NCI-H146 treated with DMSO at 0.1 percent for 48 hours (cell line): ENCODE data around the gene CCNH.

Experiments used
- DNase-seq: peaks from one replicate; lab custom pipeline; 2025; ENCODE audit not compliant: unreplicated experiment; lab: John Stamatoyannopoulos, UW

Gene CCNH

DNA sequence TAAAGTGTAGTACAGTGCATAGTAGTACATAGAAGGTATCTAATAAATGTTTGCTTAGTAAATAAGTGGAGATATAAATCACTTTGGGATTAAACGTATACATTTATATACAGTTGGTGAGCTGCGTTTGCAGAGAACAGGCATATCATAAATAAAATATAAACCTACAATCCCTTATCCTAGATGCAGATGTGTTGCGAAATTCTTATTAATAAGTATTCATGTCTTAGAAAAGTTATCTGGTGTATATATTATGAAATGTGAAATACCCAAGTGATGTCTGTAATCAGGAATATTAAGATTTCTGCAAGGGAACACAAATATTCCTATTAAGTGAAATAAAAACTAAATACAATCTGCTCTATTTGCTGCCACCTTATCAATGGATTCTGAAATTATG, 8.8 kb downstream of the CCNH start:
- no peak for DNase-seq

DNA sequence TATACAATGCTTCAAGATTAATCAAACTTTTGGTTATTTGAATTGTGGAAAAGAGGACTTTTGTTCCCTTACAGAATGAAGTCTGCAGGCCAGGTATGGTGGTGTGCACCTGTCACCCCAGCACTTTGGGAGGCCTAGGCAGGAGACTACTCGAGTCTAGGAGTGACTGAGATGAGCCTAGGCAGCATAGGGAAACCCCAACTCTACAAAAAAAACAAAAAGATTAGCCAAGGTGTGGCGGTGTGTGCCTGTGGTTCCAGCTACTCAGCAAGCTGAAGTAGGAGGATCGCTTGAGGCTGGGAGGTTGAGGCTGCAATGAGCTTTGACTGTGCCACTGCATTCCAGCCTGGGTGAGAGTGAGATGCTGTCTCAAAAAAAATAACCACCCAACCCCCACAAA, 9.3 kb downstream of the CCNH start:
- DNase-seq: no peak

GRCh38 chr5:87401626-87402025, 11.1 kb downstream of the CCNH start:
- no peak for DNase-seq

DNA sequence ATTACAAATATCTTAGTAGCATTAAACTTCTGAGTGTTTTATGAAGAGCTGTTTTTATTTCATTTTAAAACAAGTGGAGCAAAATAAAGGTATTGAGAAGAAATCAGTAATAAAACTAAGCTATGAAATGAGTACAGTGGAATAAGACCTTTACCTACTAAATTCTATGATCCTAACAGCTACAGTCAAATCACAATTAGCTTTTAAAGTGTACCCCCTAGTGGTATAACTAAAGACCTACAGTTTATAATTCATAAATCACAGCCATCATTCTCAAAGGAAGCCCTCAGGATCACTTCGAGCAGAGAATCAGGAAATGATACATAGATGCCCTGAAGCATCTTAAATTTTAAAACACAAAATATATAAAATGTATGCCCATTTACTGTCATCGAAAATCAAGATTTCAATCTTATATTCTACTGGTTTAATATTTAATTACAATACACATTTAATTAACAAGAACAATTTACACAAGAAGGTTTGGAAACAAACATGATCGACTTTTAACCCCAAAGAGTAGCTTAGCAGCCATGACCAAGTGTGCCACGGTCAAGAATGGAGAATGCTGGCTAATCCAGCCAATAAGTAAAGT, 12.3 kb downstream of the CCNH start:
- DNase-seq: peak; percentile 4

DNA sequence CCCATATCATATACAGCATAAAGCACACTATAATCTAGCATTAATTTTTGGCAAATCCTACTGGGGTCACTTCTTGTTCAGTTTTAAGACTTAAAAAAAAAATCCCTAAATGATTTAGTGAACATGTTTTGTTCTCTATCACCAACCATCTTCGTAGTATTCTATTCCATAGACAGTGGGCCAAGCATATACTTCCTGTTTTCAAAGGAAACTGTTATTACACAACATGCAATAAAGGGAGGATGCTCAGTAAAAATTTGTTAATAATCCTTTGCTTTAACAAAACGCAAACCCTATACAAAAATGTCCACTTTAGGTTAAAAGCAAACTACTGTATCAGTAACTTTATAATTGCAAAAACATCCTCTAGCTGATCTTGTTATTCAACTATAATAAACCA, 13.0 kb downstream of the CCNH start:
- DNase-seq: no peak

GRCh38 chr5:87398981-87399614, 13.6 kb downstream of the CCNH start:
- no peak for DNase-seq

DNA sequence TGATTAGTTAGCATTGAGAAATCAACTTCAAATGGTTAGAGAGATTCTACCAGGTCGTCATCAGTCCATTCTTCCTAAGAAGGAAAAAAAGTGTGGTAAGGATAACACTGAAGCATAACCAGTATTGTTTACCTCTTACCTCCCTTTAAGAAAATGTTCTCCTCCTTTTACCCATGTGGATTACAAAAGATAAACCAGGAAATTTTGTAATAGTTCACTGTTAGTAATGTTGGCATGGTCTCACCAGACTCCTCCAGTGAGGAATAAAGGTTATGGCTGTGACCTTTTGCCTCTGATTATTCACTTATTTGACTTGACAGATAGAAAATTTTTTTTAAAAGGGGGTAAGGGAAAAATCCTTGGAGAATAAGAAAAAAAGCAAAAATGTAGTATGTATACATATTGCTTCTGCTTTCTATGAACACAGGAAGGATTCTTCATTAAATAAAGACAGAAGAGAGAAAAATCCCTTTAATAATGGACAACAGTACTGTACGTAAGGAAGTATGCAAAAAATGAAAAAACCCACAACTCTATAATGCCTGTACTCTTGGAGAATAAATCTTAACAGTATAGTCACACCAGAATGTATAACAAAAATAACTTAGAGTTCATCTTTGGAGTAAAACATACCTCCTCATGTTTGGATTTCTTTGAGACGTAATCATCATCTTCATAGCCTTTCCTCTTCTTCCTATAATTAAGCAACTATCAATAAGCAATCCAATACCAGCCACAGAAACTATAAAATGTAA, 18.1 kb downstream of the CCNH start:
- DNase-seq: no peak

DNA sequence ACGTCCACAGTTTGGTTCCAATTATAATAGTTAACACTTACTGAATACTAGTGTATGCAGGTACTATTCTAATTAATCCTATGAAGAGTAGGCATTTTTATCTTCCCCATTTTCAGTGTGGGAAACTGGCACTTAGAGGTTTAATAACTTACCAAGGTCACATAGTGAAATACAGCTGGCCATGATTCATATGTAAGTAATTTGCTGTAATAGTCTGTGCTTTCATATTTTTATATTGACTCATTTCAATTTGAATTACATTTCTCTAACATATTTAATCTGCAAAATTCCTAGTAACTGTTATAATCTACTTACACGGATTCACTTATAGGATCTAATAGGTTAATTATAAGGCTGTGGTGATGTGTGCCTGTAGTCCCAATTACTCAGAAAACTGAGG, 19.4 kb downstream of the CCNH start:
- no peak for DNase-seq

DNA sequence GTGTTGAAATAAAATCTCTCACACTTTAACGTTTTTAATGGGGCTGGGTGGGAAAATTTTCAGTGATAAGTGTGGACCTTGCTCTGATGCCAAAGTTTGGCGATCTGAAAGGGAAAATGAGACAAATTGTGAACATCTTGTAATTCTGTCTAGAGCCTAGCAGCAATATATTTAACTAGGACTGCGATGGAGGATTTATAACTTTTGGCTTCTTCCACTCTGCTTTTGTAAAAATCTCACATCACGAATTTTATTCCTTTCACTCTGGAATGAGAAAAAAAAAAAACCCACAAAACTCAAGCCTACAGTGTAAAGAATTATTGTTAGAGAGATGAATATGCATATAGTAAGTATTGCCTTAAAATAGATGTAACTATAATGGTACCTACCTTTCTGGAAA, 19.9 kb downstream of the CCNH start:
- no peak for DNase-seq

GRCh38 chr5:87392170-87392569, 20.6 kb downstream of the CCNH start:
- no peak for DNase-seq

GRCh38 chr5:87390576-87391199, 22.0 kb downstream of the CCNH start:
- DNase-seq: no peak

DNA sequence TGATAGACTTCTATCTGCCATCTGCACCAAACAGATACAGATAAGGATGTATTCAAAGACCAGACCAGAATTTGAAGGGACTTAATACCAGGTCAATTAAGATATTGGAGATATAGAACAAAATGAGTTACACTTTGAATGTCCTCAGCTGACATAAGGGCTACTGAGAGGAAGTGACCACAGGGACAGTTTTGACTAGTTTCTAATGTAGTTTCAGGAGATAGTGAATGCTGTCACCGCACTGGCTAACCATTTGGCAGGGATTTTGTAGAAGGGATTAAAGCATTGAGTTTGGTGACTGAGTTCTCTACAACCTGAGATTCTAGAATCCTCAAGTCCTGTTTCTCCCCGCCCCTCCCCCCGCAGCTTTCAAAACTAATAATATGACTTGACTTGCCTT, 22.7 kb downstream of the CCNH start:
- no peak for DNase-seq

DNA sequence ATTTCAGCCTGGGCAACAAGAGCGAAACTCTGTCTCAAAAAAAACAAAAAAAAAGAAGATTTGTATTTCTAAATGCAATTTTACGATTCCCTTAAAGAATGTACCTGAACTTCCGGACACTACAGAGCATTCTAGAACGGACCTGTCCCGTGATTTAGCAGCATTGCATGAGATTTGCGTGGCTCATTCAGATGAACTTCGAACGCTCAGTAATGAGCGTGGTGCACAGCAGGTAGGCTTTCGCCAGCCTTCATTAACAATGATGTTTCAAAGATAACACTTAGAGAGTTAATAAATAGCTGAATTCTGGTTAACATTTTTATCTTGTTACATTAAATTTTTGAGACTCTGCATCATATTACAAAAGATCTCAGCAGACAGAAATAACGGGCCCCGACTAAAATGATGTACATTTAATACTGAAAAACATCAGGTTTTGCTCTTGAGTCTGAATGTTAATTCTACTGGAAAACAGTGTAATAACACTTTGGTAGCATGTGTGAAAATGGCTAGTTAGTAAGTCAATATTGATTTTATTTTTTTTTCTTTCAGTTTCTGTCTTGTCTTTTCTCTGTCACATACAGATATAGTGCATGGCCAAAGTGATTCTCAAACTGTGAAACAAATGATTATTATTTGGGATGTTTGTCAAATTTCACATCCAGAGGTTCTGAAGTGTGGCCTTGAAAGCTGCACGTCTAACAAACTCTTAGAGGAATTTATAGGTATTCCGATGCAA, 23.3 kb downstream of the CCNH start:
- no peak for DNase-seq

DNA sequence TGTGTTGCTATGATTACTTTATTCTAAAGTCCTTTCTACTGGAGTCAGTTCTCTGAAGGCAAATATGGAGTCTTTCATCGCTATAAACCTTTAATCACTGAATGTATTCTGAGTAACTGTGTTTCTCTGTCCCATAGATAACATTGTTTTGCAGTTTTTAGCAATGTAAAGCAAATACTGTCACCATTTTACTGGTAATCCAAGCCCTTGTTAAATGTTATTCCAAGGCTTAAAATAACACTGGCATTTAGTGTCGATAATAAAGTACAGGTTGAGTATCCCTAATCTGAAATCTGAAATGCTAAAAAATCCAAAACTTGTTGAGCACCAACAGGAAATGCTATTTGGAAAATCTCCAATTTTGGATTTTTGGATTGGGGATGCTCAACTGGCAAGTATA, 24.6 kb downstream of the CCNH start:
- DNase-seq: no peak

- DNase-seq: no peak
Observed at GRCh38 chr5:87385802-87386201, 26.9 kb downstream of the CCNH start.

DNA sequence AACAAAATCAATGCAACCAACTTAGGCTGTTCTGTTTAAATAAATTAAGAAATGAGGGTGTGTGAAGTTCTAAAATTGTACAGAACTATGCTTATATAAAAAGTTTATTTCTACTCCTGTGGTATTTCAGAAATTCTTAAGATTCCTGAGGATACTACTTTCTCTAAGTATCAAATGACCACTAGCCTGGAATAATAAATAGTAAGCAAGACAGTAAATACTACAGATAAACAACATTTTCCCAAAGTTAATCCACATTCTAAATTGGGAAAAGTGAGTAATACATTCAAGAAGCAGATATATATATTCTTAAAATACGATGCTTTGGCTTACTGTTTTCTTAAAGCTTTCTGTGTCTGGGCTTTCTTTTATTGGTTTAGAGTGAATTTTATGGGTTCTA, 29.5 kb downstream of the CCNH start:
- DNase-seq: no peak

DNA sequence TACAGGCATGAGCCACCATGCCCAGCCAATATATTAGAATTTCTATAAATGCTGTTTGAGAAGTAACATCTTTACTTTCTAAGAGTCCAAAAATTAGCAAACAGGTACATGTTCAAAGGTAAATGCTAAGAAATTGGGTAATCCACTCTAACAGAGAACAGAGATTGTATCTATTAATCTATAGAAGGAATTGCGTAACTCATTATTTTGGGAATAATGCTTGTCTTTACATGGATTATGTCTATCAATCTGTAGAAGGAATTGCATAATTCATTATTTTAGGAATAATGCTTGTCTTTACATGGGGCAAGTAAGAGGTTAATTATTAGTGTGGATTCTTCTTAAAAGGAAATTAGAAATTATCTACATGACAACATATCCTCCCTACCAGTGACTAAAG, 30.5 kb downstream of the CCNH start:
- no peak for DNase-seq

DNA sequence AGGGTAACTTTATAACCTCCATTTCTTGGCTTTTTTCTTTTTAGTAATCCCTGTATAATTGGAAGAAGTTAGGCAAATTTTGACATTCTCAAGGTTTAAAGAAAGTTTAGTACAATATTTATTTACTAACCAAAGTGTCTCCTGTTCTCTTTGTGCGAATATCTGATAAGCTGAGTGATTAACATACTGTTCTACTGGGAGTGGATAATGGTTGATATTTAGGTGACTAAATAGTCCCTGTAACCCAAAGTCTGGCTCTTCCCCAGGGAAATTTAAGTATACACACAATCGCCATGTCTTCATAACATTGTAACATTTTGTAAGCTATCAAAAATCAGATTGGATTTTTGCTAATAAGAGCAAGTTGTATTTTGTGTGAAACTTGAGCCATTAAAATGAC, 40.0 kb downstream of the CCNH start:
- DNase-seq: no peak

- DNase-seq: no peak
Observed at GRCh38 chr5:87369431-87369830, 43.3 kb downstream of the CCNH start.

- DNase-seq: no peak
Observed at GRCh38 chr5:87368601-87369000, 44.1 kb downstream of the CCNH start.

GRCh38 chr5:87367243-87367642, 45.5 kb downstream of the CCNH start:
- no peak for DNase-seq
